Stomach (tissue), 9 donors: ENCODE results near the gene KLB. TPM values are rescaled to one million over a fixed set of nuclear protein-coding genes. Genes with fewer than 3 reads are reported as not detected.
"Not testable (repeated sequence)": the region's sequence is repeated elsewhere in the genome, so short reads cannot be mapped to it uniquely, and the experiment has no call there.

Experiments
- DNase-seq, 2 donors: peaks; one replicate each; pipeline versions ENCODE4 v3.0.0 to v3.0.0-alpha.2; 2013 to 2019
- H3K27ac ChIP-seq, 5 donors: fragments of 200-600 bp in 4 of 5; sonication (generic) in 4 of 5; one replicate each; pipeline ENCODE4 v1.5.1; 2013 to 2019; ENCODE audit warnings: mild to moderate bottlenecking in 1 of 5, moderate library complexity in 1 of 5
- H3K27me3 ChIP-seq, 3 donors: fragments of 200-600 bp; sonication (generic); one replicate each; pipeline ENCODE4 v1.5.1; 2017 to 2019; ENCODE audit warnings: mixed run types in 1 of 3
- H3K36me3 ChIP-seq, 4 donors: fragments of 200-600 bp; sonication (generic); 1 replicate in 3 of 4; 2 replicates in 1 of 4; pipeline ENCODE4 v1.5.1; 2016 to 2019
- H3K4me1 ChIP-seq, 4 donors: fragments of 200-600 bp; sonication (generic); one replicate each; pipeline ENCODE4 v1.5.1; 2016 to 2019
- H3K4me3 ChIP-seq, 4 donors: fragments of 200-600 bp; sonication (generic) in 3 of 4; one replicate each; pipeline ENCODE4 v1.5.1; 2016 to 2019; ENCODE audit warnings: mild to moderate bottlenecking in 1 of 4
- H3K9me3 ChIP-seq, 4 donors: fragments of 200-600 bp; sonication (generic); one replicate each; pipeline ENCODE4 v1.5.1; 2016 to 2019
- CTCF ChIP-seq, 7 experiments: fragments of 450-650 bp in 4 of 7; fragments of 200-600 bp in 3 of 7; sonication (generic) in 3 of 7; IDR thresholded peaks; one replicate each; pipeline ENCODE4 v1.5.1; 2016 to 2019; ENCODE audit warnings: antibody characterized with exemption in 7 of 7, control low read depth in 2 of 7, mild to moderate bottlenecking in 1 of 7
- EP300 ChIP-seq: sonication (generic); formaldehyde crosslinking; IDR thresholded peaks from one replicate; pipeline ENCODE4 v1.6.1; 2017; ENCODE audit warnings: antibody characterized with exemption
- POLR2A ChIP-seq, 4 donors: fragments of 450-650 bp; IDR thresholded peaks; one replicate each; pipeline ENCODE4 v1.6.1; 2016; ENCODE audit warnings: antibody characterized with exemption in 4 of 4, control low read depth in 2 of 4, mild to moderate bottlenecking in 1 of 4, moderate library complexity in 1 of 4
- POLR2AphosphoS5 ChIP-seq, 3 donors: sonication (generic); formaldehyde crosslinking; IDR thresholded peaks; one replicate each; pipeline ENCODE4 v1.6.1; 2016; ENCODE audit warnings: antibody characterized with exemption in 3 of 3
- WGBS, 5 donors: extraction: QIAGEN DNeasy Blood & Tissue Kit in 3 of 5; methylation state at CpG; one replicate each; pipeline versions ENCODE4 v1.1.5 to v1.1.7; 2013 to 2018; 5-methylcytosine and 5-hydroxymethylcytosine counted together
- intact Hi-C: fragments of 100-400 bp; cut with DNase I; formaldehyde crosslinking; loops from one replicate; pipeline ENCODE4 v1.15.1; 2023; ENCODE audit warnings: low total_unique reads
- polyA plus RNA-seq, 3 donors: library from polyadenylated mRNA; stranded (reverse); fragments of 200-250 nt; gene quantifications; one replicate each; pipeline ENCODE4 v1.2.3, GENCODE V29; 2013
- total RNA-seq, 5 donors: library from RNA; depleted of rRNA; stranded (reverse); fragments of >200 nt; gene quantifications; one replicate each; pipeline versions ENCODE4 v1.1.0 to v1.2.3, GENCODE V29; 2014 to 2016
- donor health status: healthy with polysubstance abuse.
- donor health status: Bipolar disorder and iron deficiency.
- donor health status: healthy.

The KLB gene
- total and polyA plus RNA-seq, 8 donors: 0.06 to 0.61 (median 0.14) TPM; not detected in 4

GRCh38 chr4:39369301-39369700 lies 37.4 kb upstream of the KLB start:
- WGBS, 5 donors: 53 to 68% (median 68%) methylated on average over 4 of the region's 4 CpGs
- intact Hi-C loops: no loop called here
- Histone ChIP-seq H3K9me3 (peaks cover 0 to 9% (median 4%) of the 10 kb centered on the region in 4 donors), H3K36me3 (no peaks in the 10 kb centered on the region), H3K27me3 (no peaks in the 10 kb centered on the region), H3K27ac (no peak overlapping the region), H3K4me3 (no peak overlapping the region), H3K4me1 (peaks cover 3 to 20% (median 15%) of the 10 kb centered on the region in 4 donors)
- TF ChIP-seq POLR2AphosphoS5 (IDR thresholded peaks at IDR 0.05) (no peak), EP300 (no peak), CTCF (IDR thresholded peaks at IDR 0.05) (no peak), POLR2A (IDR thresholded peaks at IDR 0.05) (no peak)
- DNase-seq: no peak

GRCh38 chr4:39371209-39371608 lies 35.5 kb upstream of the KLB start:
- H3K9me3 ChIP-seq, H3K4me1 ChIP-seq, H3K4me3 ChIP-seq, H3K36me3 ChIP-seq, H3K27ac ChIP-seq, DNase-seq, H3K27me3 ChIP-seq, intact Hi-C loops: not testable (repeated sequence)
- 85 to 91% (median 89%) methylated on average over 5 to 6 of the region's 6 CpGs for WGBS, 5 donors

- Histone ChIP-seq H3K4me1 (no peaks in the 10 kb centered on the region), H3K27ac (no peak overlapping the region), H3K9me3 (peaks cover 0 to 9% (median 5%) of the 10 kb centered on the region in 4 donors), H3K4me3 (no peak overlapping the region), H3K36me3 (no peaks in the 10 kb centered on the region), H3K27me3 (no peaks in the 10 kb centered on the region)
- WGBS, 5 donors: 15 to 38% (median 27%) methylated on average over 4 of the region's 4 CpGs
- DNase-seq: no peak
- intact Hi-C loops: no loop called here
- no peak for TF ChIP-seq POLR2AphosphoS5 (IDR thresholded peaks at IDR 0.05)
Observed at GRCh38 chr4:39375478-39375877, 31.3 kb upstream of the KLB start.

GRCh38 chr4:39383690-39384089 lies 23.0 kb upstream of the KLB start:
- intact Hi-C loops: no loop called here
- no peak for DNase-seq

GRCh38 chr4:39384563-39384962 lies 22.2 kb upstream of the KLB start:
- H3K9me3 ChIP-seq: peaks cover 0 to under 1% (median 0%) of the 10 kb centered on the region in 4 donors
- H3K4me1 ChIP-seq: no peaks in the 10 kb centered on the region
- TF ChIP-seq CTCF (IDR thresholded peaks at IDR 0.05): no peak
- no peak for TF ChIP-seq POLR2A (IDR thresholded peaks at IDR 0.05)
- no peak for TF ChIP-seq EP300
- no peak for TF ChIP-seq POLR2AphosphoS5 (IDR thresholded peaks at IDR 0.05)
- intact Hi-C loops: no loop called here
- no peak overlapping the region for H3K27ac ChIP-seq
- no peaks in the 10 kb centered on the region for H3K27me3 ChIP-seq
- WGBS, 5 donors: 87 to 94% (median 90%) methylated on average over 11 of the region's 11 CpGs
- DNase-seq: no peak
- no peak overlapping the region for H3K4me3 ChIP-seq
- no peaks in the 10 kb centered on the region for H3K36me3 ChIP-seq

More at GRCh38 chr4:39383690-39384089, 23.0 kb upstream of the KLB start:
- no peak for TF ChIP-seq POLR2AphosphoS5 (IDR thresholded peaks at IDR 0.05)
- TF ChIP-seq EP300: no peak
- no peak for TF ChIP-seq CTCF (IDR thresholded peaks at IDR 0.05)
- no peak for TF ChIP-seq POLR2A (IDR thresholded peaks at IDR 0.05)
- no peaks in the 10 kb centered on the region for H3K27me3 ChIP-seq
- 50 to 75% (median 71%) methylated on average over 1 of the region's 1 CpG for WGBS, 5 donors
- H3K9me3 ChIP-seq: peaks cover 0 to 2% (median 0%) of the 10 kb centered on the region in 4 donors
- no peaks in the 10 kb centered on the region for H3K4me1 ChIP-seq
- no peak overlapping the region for H3K4me3 ChIP-seq
- no peak overlapping the region for H3K27ac ChIP-seq
- no peaks in the 10 kb centered on the region for H3K36me3 ChIP-seq
